Measurements from ENCODE around the gene LZTFL1. TPM values are rescaled to one million over a fixed set of nuclear protein-coding genes. Genes with fewer than 3 reads are reported as not detected.

LZTFL1 gene
- total and polyA plus RNA-seq, 3 experiments from 2014 or later = 8.9 to 11.4 (median 9.0) TPM

GRCh38 chr3:45852828-45853227, 10.9 kb upstream of the LZTFL1 start:
- no peak overlapping the region for H3K27ac ChIP-seq (ENCODE audit: low read depth, low read length)
- H3K9me3 ChIP-seq (ENCODE audit: low read length) = no peaks in the 10 kb centered on the region
- ChIA-PET CTCF (interaction anchor here (1.1 to 1.6 kb wide), 3 partner anchors 12 to 28 kb away, joined by 3 read pairs; no protein-coding TSS in a partner anchor), POLR2A (no interaction called here)
- Mint-ChIP-seq H3K27me3 (peaks cover 8 to 21% of the 10 kb centered on the region in 2 donors), H3K4me3 (peak overlapping the region in 1 of 7 donors; percentile 65), H3K9me3 (peaks cover 0 to 5% (median 0%) of the 10 kb centered on the region in 5 donors), H3K36me3 (peaks cover 1 to 22% (median 2%) of the 10 kb centered on the region in 3 donors), H3K4me1 (peaks cover 4 to 41% (median 11%) of the 10 kb centered on the region in 3 donors), H3K27ac (peak overlapping the region in 2 of 8 donors; percentile 36 to 68)
- H3K4me3 ChIP-seq (ENCODE audit: low read length) = no peak overlapping the region
- no peaks in the 10 kb centered on the region for H3K27me3 ChIP-seq (ENCODE audit: insufficient read depth, low read length, poor library complexity, severe bottlenecking)
- no peaks in the 10 kb centered on the region for H3K4me1 ChIP-seq (ENCODE audit: insufficient read depth, low read length)
- no peak for DNase-seq
- no peaks in the 10 kb centered on the region for H3K36me3 ChIP-seq (ENCODE audit: insufficient read depth, low read length)

GRCh38 chr3:45848392-45848791, 6.5 kb upstream of the LZTFL1 start:
- no peak for DNase-seq
- Mint-ChIP-seq H3K36me3 (peaks cover 0 to 1% (median under 1%) of the 10 kb centered on the region in 3 donors), H3K27me3 (peaks cover 8 to 20% of the 10 kb centered on the region in 2 donors), H3K9me3 (no peaks in the 10 kb centered on the region), H3K4me1 (peaks cover 0 to 28% (median 1%) of the 10 kb centered on the region in 3 donors), H3K27ac (no peak overlapping the region), H3K4me3 (no peak overlapping the region)
- CTCF ChIA-PET = interaction anchor here (1.4 to 1.6 kb wide), 2 partner anchors 10 to 90 kb away, joined by 3 to 4 read pairs; no protein-coding TSS in a partner anchor
- POLR2A ChIA-PET = no interaction called here
- Histone ChIP-seq H3K27ac (ENCODE audit: low read depth, low read length) (no peak overlapping the region), H3K27me3 (ENCODE audit: insufficient read depth, low read length, poor library complexity, severe bottlenecking) (no peaks in the 10 kb centered on the region), H3K4me3 (ENCODE audit: low read length) (no peak overlapping the region), H3K9me3 (ENCODE audit: low read length) (no peaks in the 10 kb centered on the region), H3K4me1 (ENCODE audit: insufficient read depth, low read length) (no peaks in the 10 kb centered on the region), H3K36me3 (ENCODE audit: insufficient read depth, low read length) (no peaks in the 10 kb centered on the region)

- Mint-ChIP-seq H3K4me3 (no peak overlapping the region), H3K36me3 (peaks cover 0 to 6% (median 1%) of the 10 kb centered on the region in 3 donors), H3K27ac (peak overlapping the region in 1 of 8 donors; percentile 32), H3K4me1 (peaks cover 20 to 37% (median 21%) of the 10 kb centered on the region in 3 donors), H3K9me3 (no peaks in the 10 kb centered on the region), H3K27me3 (peaks cover 3 to 10% of the 10 kb centered on the region in 2 donors)
- ChIA-PET POLR2A (no interaction called here), CTCF (no interaction called here)
- Histone ChIP-seq H3K4me1 (ENCODE audit: insufficient read depth, low read length) (peaks cover 15% of the 10 kb centered on the region), H3K27me3 (ENCODE audit: insufficient read depth, low read length, poor library complexity, severe bottlenecking) (no peaks in the 10 kb centered on the region), H3K4me3 (ENCODE audit: low read length) (no peak overlapping the region), H3K27ac (ENCODE audit: low read depth, low read length) (no peak overlapping the region), H3K36me3 (ENCODE audit: insufficient read depth, low read length) (no peaks in the 10 kb centered on the region), H3K9me3 (ENCODE audit: low read length) (no peaks in the 10 kb centered on the region)
- DNase-seq = no peak
Observed at GRCh38 chr3:45844616-45845015, 2.7 kb upstream of the LZTFL1 start.

- Histone ChIP-seq H3K36me3 (ENCODE audit: insufficient read depth, low read length) (no peaks in the 10 kb centered on the region), H3K27ac (ENCODE audit: low read depth, low read length) (no peak overlapping the region), H3K4me1 (ENCODE audit: insufficient read depth, low read length) (peaks cover 15% of the 10 kb centered on the region), H3K4me3 (ENCODE audit: low read length) (no peak overlapping the region), H3K27me3 (ENCODE audit: insufficient read depth, low read length, poor library complexity, severe bottlenecking) (no peaks in the 10 kb centered on the region), H3K9me3 (ENCODE audit: low read length) (no peaks in the 10 kb centered on the region)
- CTCF ChIA-PET = interaction anchor here (0.7 to 2.5 kb wide), 6 partner anchors 12 to 133 kb away, joined by 3 to 11 read pairs (median 3); no protein-coding TSS in a partner anchor
- H3K9me3 Mint-ChIP-seq = no peaks in the 10 kb centered on the region
- no peak for DNase-seq
- POLR2A ChIA-PET = interaction anchor here (1.4 kb wide), 1 partner anchor 22 kb away, joined by 4 read pairs; no protein-coding TSS in a partner anchor
- H3K4me3 Mint-ChIP-seq = peak overlapping the region in 3 of 7 donors; percentile 91 to 95 (median 94)
- H3K36me3 Mint-ChIP-seq = peaks cover 0 to 8% (median 2%) of the 10 kb centered on the region in 3 donors
- H3K27me3 Mint-ChIP-seq = peaks cover 0 to 10% of the 10 kb centered on the region in 2 donors
- peak overlapping the region in 3 of 8 donors; percentile 30 to 87 (median 61) for H3K27ac Mint-ChIP-seq
- peaks cover 20 to 43% (median 21%) of the 10 kb centered on the region in 3 donors for H3K4me1 Mint-ChIP-seq
Observed at GRCh38 chr3:45842851-45843625, 1.1 kb upstream of the LZTFL1 start.

- DNase-seq = no peak
Observed at GRCh38 chr3:45841420-45841756, 531 bp downstream of the LZTFL1 start.

GRCh38 chr3:45838466-45838865, 3.5 kb downstream of the LZTFL1 start:
- peaks cover 7 to 38% (median 13%) of the 10 kb centered on the region in 3 donors for H3K36me3 Mint-ChIP-seq
- H3K27ac Mint-ChIP-seq = no peak overlapping the region
- Histone ChIP-seq H3K27ac (ENCODE audit: low read depth, low read length) (no peak overlapping the region), H3K4me3 (ENCODE audit: low read length) (no peak overlapping the region), H3K4me1 (ENCODE audit: insufficient read depth, low read length) (peaks cover 15% of the 10 kb centered on the region), H3K36me3 (ENCODE audit: insufficient read depth, low read length) (peaks cover 11% of the 10 kb centered on the region), H3K9me3 (ENCODE audit: low read length) (no peaks in the 10 kb centered on the region), H3K27me3 (ENCODE audit: insufficient read depth, low read length, poor library complexity, severe bottlenecking) (no peaks in the 10 kb centered on the region)
- H3K9me3 Mint-ChIP-seq = no peaks in the 10 kb centered on the region
- H3K27me3 Mint-ChIP-seq = peaks cover 0 to 2% of the 10 kb centered on the region in 2 donors
- POLR2A ChIA-PET = no interaction called here
- H3K4me1 Mint-ChIP-seq = peaks cover 20 to 32% (median 21%) of the 10 kb centered on the region in 3 donors
- DNase-seq = no peak
- CTCF ChIA-PET = no interaction called here
- no peak overlapping the region for H3K4me3 Mint-ChIP-seq

More at GRCh38 chr3:45841420-45841756, 531 bp downstream of the LZTFL1 start:
- Mint-ChIP-seq H3K27ac (peak overlapping the region; percentile 87 to 98 (median 96)), H3K9me3 (no peaks in the 10 kb centered on the region), H3K27me3 (peaks cover 0 to 2% of the 10 kb centered on the region in 2 donors), H3K36me3 (peaks cover 4 to 20% (median 7%) of the 10 kb centered on the region in 3 donors), H3K4me3 (peak overlapping the region; percentile 91 to 98 (median 94)), H3K4me1 (peaks cover 20 to 44% (median 21%) of the 10 kb centered on the region in 3 donors)
- Histone ChIP-seq H3K27ac (ENCODE audit: low read depth, low read length) (peak overlapping the region; percentile 87), H3K36me3 (ENCODE audit: insufficient read depth, low read length) (no peaks in the 10 kb centered on the region), H3K27me3 (ENCODE audit: insufficient read depth, low read length, poor library complexity, severe bottlenecking) (no peaks in the 10 kb centered on the region), H3K4me3 (ENCODE audit: low read length) (peak overlapping the region; percentile 78), H3K9me3 (ENCODE audit: low read length) (no peaks in the 10 kb centered on the region), H3K4me1 (ENCODE audit: insufficient read depth, low read length) (peaks cover 15% of the 10 kb centered on the region)
- CTCF ChIA-PET = interaction anchor here (0.7 to 2.5 kb wide), 8 partner anchors 16 to 135 kb away, joined by 3 to 11 read pairs (median 4); no protein-coding TSS in a partner anchor
- POLR2A ChIA-PET = interaction anchor here (0.9 to 1.2 kb wide), 2 partner anchors 31 to 40 kb away, joined by 3 read pairs; no protein-coding TSS in a partner anchor

GRCh38 chr3:45832699-45833098, 9.2 kb downstream of the LZTFL1 start:
- H3K27ac ChIP-seq (ENCODE audit: low read depth, low read length) = no peak overlapping the region
- no peak overlapping the region for H3K4me3 ChIP-seq (ENCODE audit: low read length)
- H3K9me3 Mint-ChIP-seq = no peaks in the 10 kb centered on the region
- no peaks in the 10 kb centered on the region for H3K27me3 Mint-ChIP-seq
- DNase-seq = no peak
- peaks cover 13 to 72% (median 33%) of the 10 kb centered on the region in 3 donors for H3K36me3 Mint-ChIP-seq
- H3K36me3 ChIP-seq (ENCODE audit: insufficient read depth, low read length) = peaks cover 11% of the 10 kb centered on the region
- H3K27ac Mint-ChIP-seq = no peak overlapping the region
- ChIA-PET POLR2A (no interaction called here), CTCF (interaction anchor here (0.9 to 1.6 kb wide), 3 partner anchors 27 to 97 kb away, joined by 3 to 4 read pairs (median 3); no protein-coding TSS in a partner anchor)
- no peaks in the 10 kb centered on the region for H3K27me3 ChIP-seq (ENCODE audit: insufficient read depth, low read length, poor library complexity, severe bottlenecking)
- no peaks in the 10 kb centered on the region for H3K4me1 ChIP-seq (ENCODE audit: insufficient read depth, low read length)
- H3K4me3 Mint-ChIP-seq = no peak overlapping the region
- no peaks in the 10 kb centered on the region for H3K9me3 ChIP-seq (ENCODE audit: low read length)
- no peaks in the 10 kb centered on the region for H3K4me1 Mint-ChIP-seq

GRCh38 chr3:45830121-45830520, 11.8 kb downstream of the LZTFL1 start:
- Mint-ChIP-seq H3K27ac (no peak overlapping the region), H3K27me3 (no peaks in the 10 kb centered on the region), H3K9me3 (no peaks in the 10 kb centered on the region), H3K4me1 (peaks cover 0 to 6% (median 0%) of the 10 kb centered on the region in 3 donors), H3K36me3 (peaks cover 7 to 71% (median 28%) of the 10 kb centered on the region in 3 donors), H3K4me3 (no peak overlapping the region)
- no peak overlapping the region for H3K27ac ChIP-seq (ENCODE audit: low read depth, low read length)
- no peaks in the 10 kb centered on the region for H3K9me3 ChIP-seq (ENCODE audit: low read length)
- ChIA-PET POLR2A (interaction anchor here (0.7 kb wide), 1 partner anchor 235 kb away, joined by 11 read pairs; no protein-coding TSS in a partner anchor), CTCF (interaction anchor here (1.2 kb wide), 1 partner anchor 12 kb away, joined by 3 read pairs; the partner anchor contains the start of gene LZTFL1)
- H3K4me1 ChIP-seq (ENCODE audit: insufficient read depth, low read length) = no peaks in the 10 kb centered on the region
- DNase-seq = no peak
- H3K36me3 ChIP-seq (ENCODE audit: insufficient read depth, low read length) = peaks cover 11% of the 10 kb centered on the region
- no peaks in the 10 kb centered on the region for H3K27me3 ChIP-seq (ENCODE audit: insufficient read depth, low read length, poor library complexity, severe bottlenecking)
- H3K4me3 ChIP-seq (ENCODE audit: low read length) = no peak overlapping the region
